ENCODE measurements around the gene RCC1.
"Not testable (repeated sequence)": the region's sequence is repeated elsewhere in the genome, so short reads cannot be mapped to it uniquely, and the experiment has no call there.

Gene RCC1

DNA sequence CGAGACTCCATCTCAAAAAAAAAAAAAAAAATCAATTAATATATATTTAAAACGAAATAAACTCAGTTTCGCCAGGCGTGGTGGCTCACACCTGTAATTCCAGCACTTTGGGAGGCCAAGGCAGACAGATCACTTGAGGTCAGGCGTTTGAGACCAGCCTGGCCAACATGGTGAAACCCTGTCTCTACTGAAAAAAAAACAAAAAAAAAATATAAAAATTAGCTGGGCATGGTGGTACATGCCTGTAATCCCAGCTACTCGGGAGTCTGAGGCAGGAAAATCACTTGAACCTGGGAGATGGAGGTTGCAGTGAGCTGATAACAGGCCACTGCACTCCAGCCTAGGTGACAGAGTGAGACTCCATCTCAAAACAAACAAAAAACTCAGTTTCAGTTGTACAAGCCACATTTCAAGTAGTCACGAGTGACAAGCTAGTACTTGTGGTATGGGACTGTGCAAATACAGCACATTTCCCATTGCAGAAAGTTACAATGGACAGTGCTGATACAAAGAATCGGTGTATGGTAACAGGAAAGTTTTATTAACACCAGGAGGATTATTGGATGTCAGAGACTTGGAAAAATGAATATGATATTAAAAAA lies 35.7 kb downstream of the RCC1 start:
- H3K27ac ChIP-seq (replicated peaks; ENCODE audit: low read length); H3K4ac ChIP-seq (ENCODE audit: low read length); DNase-seq (ENCODE audit: low spot score); H2AFZ ChIP-seq (ENCODE audit: low read length); H4K91ac ChIP-seq (ENCODE audit: low read depth, low read length, poor library complexity); H3K14ac ChIP-seq (ENCODE audit: low read length); H3K9me3 ChIP-seq (replicated peaks in 1 of 2; ENCODE audit: control insufficient read depth in 2 of 2, insufficient read depth in 1 of 2, low read depth in 1 of 2, low read length in 2 of 2); H2AK5ac ChIP-seq (ENCODE audit: low read depth, low read length); H2BK15ac ChIP-seq (ENCODE audit: low read length); H3K23ac ChIP-seq (ENCODE audit: low read depth, low read length, poor library complexity); H3K9ac ChIP-seq (ENCODE audit: low read depth, low read length, poor library complexity); H2BK120ac ChIP-seq (ENCODE audit: low read depth, low read length); H3K79me1 ChIP-seq (ENCODE audit: low read depth, low read length); H4K8ac ChIP-seq (ENCODE audit: low read depth, low read length); H3K4me1 ChIP-seq (ENCODE audit: control insufficient read depth in 2 of 2, insufficient read depth in 1 of 2, low read depth in 1 of 2, low read length in 2 of 2); H2BK5ac ChIP-seq (ENCODE audit: low read length); H3K18ac ChIP-seq (ENCODE audit: low read length); H3K4me2 ChIP-seq (ENCODE audit: insufficient read depth, low read length, poor library complexity, severe bottlenecking); H3K27me3 ChIP-seq (ENCODE audit: control insufficient read depth in 3 of 3, insufficient read depth in 3 of 3, low read depth in 1 of 3, low read length in 3 of 3); H2BK12ac ChIP-seq (ENCODE audit: low read length); H3K4me3 ChIP-seq (ENCODE audit: low read length in 2 of 2): not testable (repeated sequence)
- no CpG with 5 or more reads among the region's 8 CpGs for WGBS, 2 donors (ENCODE audit: extremely low coverage in 2 of 2, insufficient read length in 2 of 2, insufficient replicate concordance in 1 of 2)
- H3K36me3 ChIP-seq (replicated peaks in 1 of 2; ENCODE audit: control insufficient read depth in 2 of 2, insufficient read depth in 2 of 2, low read length in 2 of 2), result peaks cover 19 to 30% of the 10 kb centered on the region in 2 donors

DNA sequence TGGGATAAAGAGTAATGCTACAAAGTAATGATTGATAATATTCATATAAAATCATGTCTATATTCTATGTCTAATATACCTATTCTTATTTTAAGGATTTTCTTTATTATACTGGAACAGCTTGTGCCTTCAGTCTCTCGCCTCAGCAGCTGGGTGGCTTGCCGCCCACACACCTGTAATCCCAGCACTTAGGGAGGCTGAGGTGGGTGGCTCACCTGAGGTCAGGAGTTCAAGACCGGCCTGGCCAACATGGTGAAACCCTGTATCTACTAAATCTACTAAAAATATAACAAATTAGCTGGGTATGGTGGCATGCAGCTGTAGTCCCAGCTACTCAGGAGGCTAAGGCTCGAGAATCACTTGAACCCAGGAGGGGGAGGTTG lies 39.4 kb downstream of the RCC1 start:
- no peak overlapping the region for H2BK5ac ChIP-seq (ENCODE audit: low read length)
- H2BK120ac ChIP-seq (ENCODE audit: low read depth, low read length), result no peak overlapping the region
- H2BK12ac ChIP-seq (ENCODE audit: low read length), result no peak overlapping the region
- H3K4me1 ChIP-seq (ENCODE audit: control insufficient read depth in 2 of 2, insufficient read depth in 1 of 2, low read depth in 1 of 2, low read length in 2 of 2), result no peaks in the 10 kb centered on the region
- no peak overlapping the region for H2BK15ac ChIP-seq (ENCODE audit: low read length)
- no peaks in the 10 kb centered on the region for H3K36me3 ChIP-seq (replicated peaks in 1 of 2; ENCODE audit: control insufficient read depth in 2 of 2, insufficient read depth in 2 of 2, low read length in 2 of 2)
- no peak overlapping the region for H3K4me2 ChIP-seq (ENCODE audit: insufficient read depth, low read length, poor library complexity, severe bottlenecking)
- no peak for DNase-seq (ENCODE audit: low spot score)
- H3K27me3 ChIP-seq (ENCODE audit: control insufficient read depth in 3 of 3, insufficient read depth in 3 of 3, low read depth in 1 of 3, low read length in 3 of 3), result no peaks in the 10 kb centered on the region
- H4K91ac ChIP-seq (ENCODE audit: low read depth, low read length, poor library complexity), result no peak overlapping the region
- WGBS, 2 donors (ENCODE audit: extremely low coverage in 2 of 2, insufficient read length in 2 of 2, insufficient replicate concordance in 1 of 2), result no CpG with 5 or more reads among the region's 4 CpGs
- no peaks in the 10 kb centered on the region for H3K79me1 ChIP-seq (ENCODE audit: low read depth, low read length)
- H4K8ac ChIP-seq (ENCODE audit: low read depth, low read length), result no peak overlapping the region
- H3K27ac ChIP-seq (replicated peaks; ENCODE audit: low read length), result no peak overlapping the region
- no peak overlapping the region for H2AK5ac ChIP-seq (ENCODE audit: low read depth, low read length)
- no peak overlapping the region for H3K23ac ChIP-seq (ENCODE audit: low read depth, low read length, poor library complexity)
- H3K9me3 ChIP-seq (replicated peaks in 1 of 2; ENCODE audit: control insufficient read depth in 2 of 2, insufficient read depth in 1 of 2, low read depth in 1 of 2, low read length in 2 of 2), result no peaks in the 10 kb centered on the region
- H3K4me3 ChIP-seq (ENCODE audit: low read length in 2 of 2), result no peak overlapping the region
- H3K9ac ChIP-seq (ENCODE audit: low read depth, low read length, poor library complexity), result no peak overlapping the region
- H3K18ac ChIP-seq (ENCODE audit: low read length), result no peak overlapping the region
- no peak overlapping the region for H3K4ac ChIP-seq (ENCODE audit: low read length)
- H2AFZ ChIP-seq (ENCODE audit: low read length), result no peak overlapping the region
- H3K14ac ChIP-seq (ENCODE audit: low read length), result no peak overlapping the region

DNA sequence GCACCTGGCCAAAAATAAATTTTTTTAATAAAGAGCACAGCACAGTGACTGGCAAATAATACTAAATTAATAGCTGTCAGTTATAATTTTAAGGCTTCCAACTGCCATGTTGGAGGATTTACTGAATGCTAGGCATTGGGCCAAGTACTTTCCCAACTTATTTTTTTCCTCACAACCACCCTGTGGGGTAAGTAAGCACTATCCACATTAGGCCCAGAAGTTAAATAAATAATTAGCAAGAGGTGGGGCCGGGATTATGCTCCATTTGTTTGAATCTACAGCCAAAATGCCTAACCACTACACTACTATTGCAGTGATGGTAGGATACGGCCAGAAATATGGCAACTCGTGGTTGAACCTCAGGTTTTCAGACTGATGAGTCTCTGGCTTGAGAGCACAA lies 42.5 kb downstream of the RCC1 start:
- Histone ChIP-seq H3K4me3 (ENCODE audit: low read length in 2 of 2) (no peak overlapping the region), H3K27ac (replicated peaks; ENCODE audit: low read length) (no peak overlapping the region), H3K4me2 (ENCODE audit: insufficient read depth, low read length, poor library complexity, severe bottlenecking) (no peak overlapping the region), H3K9ac (ENCODE audit: low read depth, low read length, poor library complexity) (no peak overlapping the region), H3K18ac (ENCODE audit: low read length) (no peak overlapping the region), H3K4ac (ENCODE audit: low read length) (no peak overlapping the region), H3K36me3 (replicated peaks in 1 of 2; ENCODE audit: control insufficient read depth in 2 of 2, insufficient read depth in 2 of 2, low read length in 2 of 2) (no peaks in the 10 kb centered on the region), H2BK5ac (ENCODE audit: low read length) (no peak overlapping the region), H2BK12ac (ENCODE audit: low read length) (no peak overlapping the region), H4K8ac (ENCODE audit: low read depth, low read length) (no peak overlapping the region), H2AK5ac (ENCODE audit: low read depth, low read length) (no peak overlapping the region), H3K27me3 (ENCODE audit: control insufficient read depth in 3 of 3, insufficient read depth in 3 of 3, low read depth in 1 of 3, low read length in 3 of 3) (no peaks in the 10 kb centered on the region), H3K79me1 (ENCODE audit: low read depth, low read length) (peaks cover under 1% of the 10 kb centered on the region), H2BK15ac (ENCODE audit: low read length) (no peak overlapping the region), H3K14ac (ENCODE audit: low read length) (no peak overlapping the region), H4K91ac (ENCODE audit: low read depth, low read length, poor library complexity) (no peak overlapping the region), H2AFZ (ENCODE audit: low read length) (no peak overlapping the region), H3K23ac (ENCODE audit: low read depth, low read length, poor library complexity) (no peak overlapping the region), H2BK120ac (ENCODE audit: low read depth, low read length) (no peak overlapping the region), H3K9me3 (replicated peaks in 1 of 2; ENCODE audit: control insufficient read depth in 2 of 2, insufficient read depth in 1 of 2, low read depth in 1 of 2, low read length in 2 of 2) (no peaks in the 10 kb centered on the region), H3K4me1 (ENCODE audit: control insufficient read depth in 2 of 2, insufficient read depth in 1 of 2, low read depth in 1 of 2, low read length in 2 of 2) (no peaks in the 10 kb centered on the region)
- no peak for DNase-seq (ENCODE audit: low spot score)
- no CpG with 5 or more reads among the region's 3 CpGs for WGBS, 2 donors (ENCODE audit: extremely low coverage in 2 of 2, insufficient read length in 2 of 2, insufficient replicate concordance in 1 of 2)

DNA sequence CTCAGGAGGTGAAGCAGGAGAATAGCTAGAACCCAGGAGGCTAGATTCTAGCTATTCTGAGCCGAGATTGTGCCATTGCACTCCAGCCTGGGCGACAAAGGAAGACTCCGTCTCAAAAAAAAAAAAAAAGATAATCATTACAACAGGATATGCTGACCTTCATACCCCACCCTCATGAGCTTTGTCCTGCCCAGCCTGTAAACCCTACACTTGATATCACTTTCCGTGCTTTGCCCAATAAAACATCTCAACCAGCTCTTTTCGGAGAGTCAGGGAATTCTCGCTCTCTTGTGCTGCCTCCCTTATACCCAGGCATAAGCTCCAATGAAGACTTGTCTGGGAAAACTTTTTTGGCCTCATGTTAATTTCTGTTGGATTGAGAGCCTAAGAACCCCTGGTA lies 45.5 kb downstream of the RCC1 start:
- Histone ChIP-seq H3K4me1 (ENCODE audit: control insufficient read depth in 2 of 2, insufficient read depth in 1 of 2, low read depth in 1 of 2, low read length in 2 of 2) (peaks cover 0 to 3% of the 10 kb centered on the region in 2 donors), H3K23ac (ENCODE audit: low read depth, low read length, poor library complexity) (no peak overlapping the region), H3K4ac (ENCODE audit: low read length) (no peak overlapping the region), H4K8ac (ENCODE audit: low read depth, low read length) (no peak overlapping the region), H4K91ac (ENCODE audit: low read depth, low read length, poor library complexity) (no peak overlapping the region), H3K9ac (ENCODE audit: low read depth, low read length, poor library complexity) (no peak overlapping the region), H3K4me3 (ENCODE audit: low read length in 2 of 2) (no peak overlapping the region), H3K27ac (replicated peaks; ENCODE audit: low read length) (no peak overlapping the region), H3K4me2 (ENCODE audit: insufficient read depth, low read length, poor library complexity, severe bottlenecking) (no peak overlapping the region), H3K14ac (ENCODE audit: low read length) (no peak overlapping the region), H2BK12ac (ENCODE audit: low read length) (no peak overlapping the region), H3K79me1 (ENCODE audit: low read depth, low read length) (peaks cover 4% of the 10 kb centered on the region), H3K18ac (ENCODE audit: low read length) (no peak overlapping the region), H2BK15ac (ENCODE audit: low read length) (no peak overlapping the region), H2AK5ac (ENCODE audit: low read depth, low read length) (no peak overlapping the region), H3K9me3 (replicated peaks in 1 of 2; ENCODE audit: control insufficient read depth in 2 of 2, insufficient read depth in 1 of 2, low read depth in 1 of 2, low read length in 2 of 2) (no peaks in the 10 kb centered on the region), H3K36me3 (replicated peaks in 1 of 2; ENCODE audit: control insufficient read depth in 2 of 2, insufficient read depth in 2 of 2, low read length in 2 of 2) (peaks cover 0 to 21% of the 10 kb centered on the region in 2 donors), H2BK120ac (ENCODE audit: low read depth, low read length) (no peak overlapping the region), H2BK5ac (ENCODE audit: low read length) (no peak overlapping the region), H3K27me3 (ENCODE audit: control insufficient read depth in 3 of 3, insufficient read depth in 3 of 3, low read depth in 1 of 3, low read length in 3 of 3) (no peaks in the 10 kb centered on the region), H2AFZ (ENCODE audit: low read length) (no peak overlapping the region)
- no peak for DNase-seq (ENCODE audit: low spot score)
- WGBS, 2 donors (ENCODE audit: extremely low coverage in 2 of 2, insufficient read length in 2 of 2, insufficient replicate concordance in 1 of 2), result no CpG with 5 or more reads among the region's 6 CpGs

Data from neuronal stem cell (in vitro differentiated cells).